GM13976 (cell line): ENCODE measurements around the gene TMCC2.

Source experiments
- DNase-seq: peaks from one replicate; pipeline ENCODE4 v3.0.0; 2012; ENCODE audit warnings: low spot score
- CTCF ChIP-seq: IDR thresholded peaks from 2 replicates; pipeline ENCODE4 v1.5.1; 2012; ENCODE audit warnings: borderline replicate concordance, mild to moderate bottlenecking; ENCODE audit not compliant: insufficient read depth; ENCODE audit errors: extremely low read depth, missing control alignments, control extremely low read depth
- in situ Hi-C: fragments of 300-500 bp; cut with MboI; formaldehyde crosslinking; loops from one replicate; pipeline ENCODE4 v1.12.0; 2022; ENCODE audit warnings: low sequenced_read_pairs, mixed read lengths, inconsistent platforms; ENCODE audit not compliant: unreplicated experiment

The TMCC2 gene

GRCh38 chr1:205248793-205249601 is 21.3 kb downstream of the TMCC2 start:
- no peak for DNase-seq
- in situ Hi-C loops, result no loop called here
- TF ChIP-seq CTCF, result no peak

- in situ Hi-C loops, result loop anchor here (10.0 kb wide), 1 partner anchor 255 kb away; no protein-coding TSS in a partner anchor
- DNase-seq, result no peak
- TF ChIP-seq CTCF, result no peak
Measured at GRCh38 chr1:205249651-205250050, 21.9 kb downstream of the TMCC2 start.

- no peak for DNase-seq
- in situ Hi-C loops, result loop anchor here (10.0 kb wide), 1 partner anchor 256 kb away; no protein-coding TSS in a partner anchor
- no peak for TF ChIP-seq CTCF
Measured at GRCh38 chr1:205250699-205251098, 23.0 kb downstream of the TMCC2 start.

GRCh38 chr1:205251576-205251975 is 23.8 kb downstream of the TMCC2 start:
- in situ Hi-C loops, result loop anchor here (10.0 kb wide), 1 partner anchor 257 kb away; no protein-coding TSS in a partner anchor
- TF ChIP-seq CTCF, result no peak
- no peak for DNase-seq

- peak; percentile 96 for TF ChIP-seq CTCF
- peak; percentile 88 for DNase-seq
- in situ Hi-C loops, result loop anchor here (10.0 kb wide), 1 partner anchor 261 kb away; no protein-coding TSS in a partner anchor
Measured at GRCh38 chr1:205255941-205256780, 28.4 kb downstream of the TMCC2 start.

- in situ Hi-C loops, result loop anchor here (10.0 kb wide), 1 partner anchor 262 kb away; no protein-coding TSS in a partner anchor
- DNase-seq, result no peak
Measured at GRCh38 chr1:205256951-205257625, 29.3 kb downstream of the TMCC2 start.

More at GRCh38 chr1:205256951-205257625, 29.3 kb downstream of the TMCC2 start:
- no peak for TF ChIP-seq CTCF
